Activated CD4-positive, alpha-beta memory T cell treated with anti-CD3 and anti-CD28 coated beads, Interleukin-2, amount 10 ng/mL, durations not matched to agents 7 days and 5 days (primary cell): ENCODE results near the gene CACNA1I. TPM values are rescaled to one million over a fixed set of nuclear protein-coding genes. Genes with fewer than 3 reads are reported as not detected.

ENCODE experiments used
- CTCF ChIA-PET: fragments of 350-600 bp; sonication (Branson Sonifier 250); formaldehyde crosslinking; loops from one replicate; lab custom pipeline; 2021; ENCODE audit warnings: antibody characterized with exemption, inconsistent platforms; lab: Charles Lee
- POLR2A ChIA-PET: fragments of 350-600 bp; sonication (Branson Sonifier 250); formaldehyde crosslinking; loops from one replicate; lab custom pipeline; 2021; ENCODE audit warnings: antibody characterized with exemption; lab: Charles Lee
- DNase-seq: peaks from one replicate; pipeline ENCODE4 v3.0.0-alpha.2; 2020
- H3K27ac Mint-ChIP-seq: one replicate; pipeline ENCODE4 v1.8.0; 2021; ENCODE audit warnings: mild to moderate bottlenecking, mixed read lengths
- H3K27me3 Mint-ChIP-seq: one replicate; pipeline ENCODE4 v1.8.0; 2021; ENCODE audit warnings: mixed read lengths
- H3K36me3 Mint-ChIP-seq: one replicate; pipeline ENCODE4 v1.8.0; 2021; ENCODE audit warnings: low read depth, mixed read lengths
- H3K4me1 Mint-ChIP-seq: one replicate; pipeline ENCODE4 v1.8.0; 2021; ENCODE audit warnings: mixed read lengths
- H3K4me3 Mint-ChIP-seq: one replicate; pipeline ENCODE4 v1.8.0; 2021; ENCODE audit warnings: mild to moderate bottlenecking, mixed read lengths
- H3K9me3 Mint-ChIP-seq: one replicate; pipeline ENCODE4 v1.8.0; 2021; ENCODE audit warnings: mixed read lengths
- total RNA-seq, 2 experiments: library from RNA; stranded (reverse); gene quantifications; one replicate each; pipeline ENCODE4 v1.2.3, GENCODE V29; 2021

Gene CACNA1I
- total RNA-seq, 2 experiments from 2014 or later: 8.7 to 8.8 TPM

- no peak overlapping the region for H3K4me3 Mint-ChIP-seq
- ChIA-PET POLR2A (no interaction called here), CTCF (no interaction called here)
- no peak for DNase-seq
- no peaks in the 10 kb centered on the region for H3K9me3 Mint-ChIP-seq
- H3K4me1 Mint-ChIP-seq: peaks cover 8% of the 10 kb centered on the region
- H3K27me3 Mint-ChIP-seq: peaks cover 30% of the 10 kb centered on the region
- H3K27ac Mint-ChIP-seq: no peak overlapping the region
- H3K36me3 Mint-ChIP-seq: no peaks in the 10 kb centered on the region
Measured at GRCh38 chr22:39595622-39596172, 25.1 kb downstream of the CACNA1I start.

- Mint-ChIP-seq H3K9me3 (peaks cover 3% of the 10 kb centered on the region), H3K4me3 (no peak overlapping the region)
- CTCF ChIA-PET: interaction anchor here (1.1 to 1.3 kb wide), 2 partner anchors 11 to 13 kb away, joined by 3 read pairs; no protein-coding TSS in a partner anchor
Measured at GRCh38 chr22:39596601-39597000, 26.0 kb downstream of the CACNA1I start.

GRCh38 chr22:39597236-39597869, 26.8 kb downstream of the CACNA1I start:
- peaks cover 21% of the 10 kb centered on the region for H3K4me1 Mint-ChIP-seq
- peaks cover 6% of the 10 kb centered on the region for H3K9me3 Mint-ChIP-seq
- H3K27me3 Mint-ChIP-seq: peaks cover 30% of the 10 kb centered on the region
- no peak overlapping the region for H3K27ac Mint-ChIP-seq
- DNase-seq: no peak
- no peak overlapping the region for H3K4me3 Mint-ChIP-seq
- ChIA-PET POLR2A (no interaction called here), CTCF (interaction anchor here (1.1 to 1.3 kb wide), 2 partner anchors 10 to 12 kb away, joined by 3 read pairs; no protein-coding TSS in a partner anchor)
- peaks cover 4% of the 10 kb centered on the region for H3K36me3 Mint-ChIP-seq

More at GRCh38 chr22:39596601-39597000, 26.0 kb downstream of the CACNA1I start:
- POLR2A ChIA-PET: no interaction called here
- H3K36me3 Mint-ChIP-seq: no peaks in the 10 kb centered on the region
- DNase-seq: no peak
- H3K27me3 Mint-ChIP-seq: peaks cover 30% of the 10 kb centered on the region
- H3K4me1 Mint-ChIP-seq: peaks cover 16% of the 10 kb centered on the region
- no peak overlapping the region for H3K27ac Mint-ChIP-seq

- ChIA-PET CTCF (interaction anchor here (1.1 to 1.3 kb wide), 2 partner anchors 9 to 12 kb away, joined by 3 read pairs; no protein-coding TSS in a partner anchor), POLR2A (no interaction called here)
- peaks cover 31% of the 10 kb centered on the region for H3K27me3 Mint-ChIP-seq
- H3K36me3 Mint-ChIP-seq: peaks cover 8% of the 10 kb centered on the region
- H3K4me3 Mint-ChIP-seq: no peak overlapping the region
- H3K27ac Mint-ChIP-seq: no peak overlapping the region
- H3K4me1 Mint-ChIP-seq: peaks cover 30% of the 10 kb centered on the region
- peaks cover 9% of the 10 kb centered on the region for H3K9me3 Mint-ChIP-seq
- DNase-seq: peak; percentile 74
Measured at GRCh38 chr22:39598017-39598965, 27.7 kb downstream of the CACNA1I start.

- Mint-ChIP-seq H3K27ac (no peak overlapping the region), H3K27me3 (peaks cover 39% of the 10 kb centered on the region), H3K36me3 (peaks cover 11% of the 10 kb centered on the region), H3K9me3 (peaks cover 16% of the 10 kb centered on the region), H3K4me3 (no peak overlapping the region), H3K4me1 (peaks cover 32% of the 10 kb centered on the region)
- POLR2A ChIA-PET: interaction anchor here (1.5 kb wide), 1 partner anchor 33 kb away, joined by 3 read pairs; no protein-coding TSS in a partner anchor
- CTCF ChIA-PET: no interaction called here
- DNase-seq: no peak
Measured at GRCh38 chr22:39600491-39601179, 30.1 kb downstream of the CACNA1I start.

- peak overlapping the region; percentile 23 for H3K27ac Mint-ChIP-seq
Measured at GRCh38 chr22:39601180-39601535, 30.6 kb downstream of the CACNA1I start.

GRCh38 chr22:39603345-39603744, 32.8 kb downstream of the CACNA1I start:
- Mint-ChIP-seq H3K4me1 (peaks cover 27% of the 10 kb centered on the region), H3K27me3 (peaks cover 25% of the 10 kb centered on the region), H3K9me3 (peaks cover 16% of the 10 kb centered on the region), H3K27ac (no peak overlapping the region), H3K36me3 (peaks cover 11% of the 10 kb centered on the region), H3K4me3 (no peak overlapping the region)
- ChIA-PET POLR2A (no interaction called here), CTCF (no interaction called here)
- no peak for DNase-seq

More at GRCh38 chr22:39601180-39601535, 30.6 kb downstream of the CACNA1I start:
- no peak for DNase-seq
- Mint-ChIP-seq H3K36me3 (peaks cover 11% of the 10 kb centered on the region), H3K9me3 (peaks cover 16% of the 10 kb centered on the region), H3K4me1 (peaks cover 32% of the 10 kb centered on the region), H3K4me3 (no peak overlapping the region), H3K27me3 (peaks cover 36% of the 10 kb centered on the region)
- ChIA-PET POLR2A (interaction anchor here (1.5 kb wide), 1 partner anchor 34 kb away, joined by 3 read pairs; no protein-coding TSS in a partner anchor), CTCF (no interaction called here)

GRCh38 chr22:39610246-39610645, 39.7 kb downstream of the CACNA1I start:
- H3K27me3 Mint-ChIP-seq: peaks cover 25% of the 10 kb centered on the region
- H3K27ac Mint-ChIP-seq: no peak overlapping the region
- DNase-seq: no peak
- H3K4me1 Mint-ChIP-seq: peaks cover 17% of the 10 kb centered on the region
- H3K36me3 Mint-ChIP-seq: peaks cover 2% of the 10 kb centered on the region
- ChIA-PET POLR2A (no interaction called here), CTCF (interaction anchor here (1.1 kb wide), 1 partner anchor 13 kb away, joined by 3 read pairs; no protein-coding TSS in a partner anchor)
- H3K4me3 Mint-ChIP-seq: no peak overlapping the region
- peaks cover 5% of the 10 kb centered on the region for H3K9me3 Mint-ChIP-seq

- Mint-ChIP-seq H3K4me3 (no peak overlapping the region), H3K27ac (no peak overlapping the region), H3K27me3 (peaks cover 25% of the 10 kb centered on the region), H3K36me3 (peaks cover 2% of the 10 kb centered on the region), H3K9me3 (peaks cover 5% of the 10 kb centered on the region), H3K4me1 (peaks cover 17% of the 10 kb centered on the region)
- ChIA-PET CTCF (no interaction called here), POLR2A (no interaction called here)
- no peak for DNase-seq
Measured at GRCh38 chr22:39610766-39611165, 40.2 kb downstream of the CACNA1I start.

GRCh38 chr22:39611360-39611759, 40.8 kb downstream of the CACNA1I start:
- POLR2A ChIA-PET: interaction anchor here (1.1 kb wide), 1 partner anchor 433 kb away, joined by 3 read pairs; no protein-coding TSS in a partner anchor
- Mint-ChIP-seq H3K36me3 (peaks cover 2% of the 10 kb centered on the region), H3K4me1 (peaks cover 17% of the 10 kb centered on the region), H3K4me3 (no peak overlapping the region), H3K27ac (no peak overlapping the region), H3K27me3 (peaks cover 27% of the 10 kb centered on the region), H3K9me3 (peaks cover 5% of the 10 kb centered on the region)
- DNase-seq: no peak
- CTCF ChIA-PET: no interaction called here

- H3K4me1 Mint-ChIP-seq: peaks cover 20% of the 10 kb centered on the region
- H3K4me3 Mint-ChIP-seq: no peak overlapping the region
- peak; percentile 23 for DNase-seq
- ChIA-PET POLR2A (interaction anchor here (1.0 kb wide), 1 partner anchor 11 kb away, joined by 8 read pairs; no protein-coding TSS in a partner anchor), CTCF (interaction anchor here (1.3 kb wide), 2 partner anchors 78 to 261 kb away, joined by 3 to 4 read pairs; no protein-coding TSS in a partner anchor)
- H3K27ac Mint-ChIP-seq: peak overlapping the region; percentile 30
- peaks cover 2% of the 10 kb centered on the region for H3K36me3 Mint-ChIP-seq
- peaks cover 5% of the 10 kb centered on the region for H3K9me3 Mint-ChIP-seq
- peaks cover 31% of the 10 kb centered on the region for H3K27me3 Mint-ChIP-seq
Measured at GRCh38 chr22:39612811-39613548, 42.4 kb downstream of the CACNA1I start.
